ENCODE data around the gene TLCD1. TPM values are rescaled to one million over a fixed set of nuclear protein-coding genes. Genes with fewer than 3 reads are reported as not detected.

The TLCD1 gene
- total RNA-seq, 1 experiment from 2014 or later: 7.1 TPM

DNA sequence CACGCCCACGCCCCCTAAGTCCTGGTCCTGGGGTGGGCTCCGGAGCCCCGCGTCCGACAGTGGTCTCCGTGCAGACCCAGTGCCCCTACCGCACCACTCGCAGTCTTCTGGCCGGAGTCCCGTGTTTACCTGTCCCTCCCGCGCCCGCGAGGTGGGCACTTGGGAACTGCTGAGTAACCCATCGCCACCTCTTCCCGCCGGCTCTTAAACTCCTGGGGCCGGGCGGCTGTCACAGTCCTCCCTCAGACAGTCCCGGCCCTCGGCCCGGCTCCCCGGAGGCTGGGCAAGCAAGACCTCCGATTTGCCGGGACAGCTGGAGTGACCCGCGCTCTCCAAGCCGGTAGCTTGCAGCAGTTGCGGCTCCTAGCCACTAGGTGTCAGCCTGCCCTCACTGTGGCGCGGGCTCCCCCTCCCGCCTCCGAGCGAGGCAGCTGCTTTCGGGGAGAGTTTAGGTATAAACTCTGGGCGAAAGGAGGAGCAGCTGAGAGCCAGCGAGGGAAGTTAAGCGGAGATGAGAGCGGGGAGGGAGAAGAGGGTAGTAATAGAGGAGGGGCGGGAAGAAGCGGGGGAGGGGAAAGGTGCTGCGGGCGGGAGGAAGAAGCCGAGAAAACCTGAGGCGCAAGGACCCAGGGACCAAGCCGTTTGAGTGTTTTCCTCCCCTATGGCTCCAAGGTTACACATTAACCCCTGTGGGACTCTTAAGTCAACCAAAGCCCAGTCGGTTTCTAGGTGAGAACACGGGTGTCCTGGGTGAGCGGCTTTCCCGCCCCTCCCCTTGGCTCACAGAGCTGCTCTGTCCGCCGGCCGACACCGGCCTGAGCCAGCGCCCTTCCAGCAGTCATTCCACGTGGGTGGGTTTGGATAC, 826 bp upstream of the TLCD1 start:
- Histone ChIP-seq H3K4me1 (ENCODE audit: insufficient read depth, low read length) (peaks cover 37% of the 10 kb centered on the region), H3K9me2 (replicated peaks; ENCODE audit: low read length) (no peaks in the 10 kb centered on the region), H3K9me3 (ENCODE audit: low read length) (no peaks in the 10 kb centered on the region), H4K20me1 (ENCODE audit: low read length) (peaks cover 17% of the 10 kb centered on the region), H3F3A (ENCODE audit: low read length, unreplicated experiment) (peaks cover 6% of the 10 kb centered on the region), H3K4me2 (ENCODE audit: low read length) (peak overlapping the region; percentile 100), H3K9ac (ENCODE audit: low read length) (peak overlapping the region; percentile 94), H3K79me2 (ENCODE audit: low read length) (peaks cover 17% of the 10 kb centered on the region), H3K27ac (ENCODE audit: low read length) (peak overlapping the region; percentile 99), H3K27me3 (ENCODE audit: low read length) (no peaks in the 10 kb centered on the region), H2AFZ (ENCODE audit: low read length) (peak overlapping the region; percentile 72), H3K4me3 (ENCODE audit: low read length) (peak overlapping the region; percentile 86), H3K36me3 (ENCODE audit: low read depth, low read length) (peaks cover 26% of the 10 kb centered on the region)
- peak; percentile 29 for ATAC-seq
- ChIA-PET CTCF (interaction anchor here (0.5 to 4.0 kb wide), 11 partner anchors 8 to 225 kb away, joined by 3 to 55 read pairs (median 6); partner anchors contain the start of gene PHF12), POLR2A (ENCODE audit: unreplicated experiment) (interaction anchor here (0.5 to 2.0 kb wide), 9 partner anchors 10 to 224 kb away, joined by 3 to 51 read pairs (median 4); partner anchors contain the start of gene PHF12)
- intact Hi-C loops (cut with micrococcal nuclease): loop anchor here (1.0 to 10.0 kb wide), 4 partner anchors 16 to 226 kb away; partner anchors contain the start of gene DHRS13
- no peak for TF ChIP-seq EZH2phosphoT487 (IDR thresholded peaks at IDR 0.05; ENCODE audit: borderline replicate concordance, low read length)
- no peak for TF ChIP-seq EZH2 (IDR thresholded peaks at IDR 0.05; ENCODE audit: low read length, unreplicated experiment)
- TF ChIP-seq, protein P1, sequence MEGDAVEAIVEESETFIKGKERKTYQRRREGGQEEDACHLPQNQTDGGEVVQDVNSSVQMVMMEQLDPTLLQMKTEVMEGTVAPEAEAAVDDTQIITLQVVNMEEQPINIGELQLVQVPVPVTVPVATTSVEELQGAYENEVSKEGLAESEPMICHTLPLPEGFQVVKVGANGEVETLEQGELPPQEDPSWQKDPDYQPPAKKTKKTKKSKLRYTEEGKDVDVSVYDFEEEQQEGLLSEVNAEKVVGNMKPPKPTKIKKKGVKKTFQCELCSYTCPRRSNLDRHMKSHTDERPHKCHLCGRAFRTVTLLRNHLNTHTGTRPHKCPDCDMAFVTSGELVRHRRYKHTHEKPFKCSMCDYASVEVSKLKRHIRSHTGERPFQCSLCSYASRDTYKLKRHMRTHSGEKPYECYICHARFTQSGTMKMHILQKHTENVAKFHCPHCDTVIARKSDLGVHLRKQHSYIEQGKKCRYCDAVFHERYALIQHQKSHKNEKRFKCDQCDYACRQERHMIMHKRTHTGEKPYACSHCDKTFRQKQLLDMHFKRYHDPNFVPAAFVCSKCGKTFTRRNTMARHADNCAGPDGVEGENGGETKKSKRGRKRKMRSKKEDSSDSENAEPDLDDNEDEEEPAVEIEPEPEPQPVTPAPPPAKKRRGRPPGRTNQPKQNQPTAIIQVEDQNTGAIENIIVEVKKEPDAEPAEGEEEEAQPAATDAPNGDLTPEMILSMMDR (conservative IDR thresholded peaks at IDR 0.05; ENCODE audit: low read depth, low read length): peak; percentile 93
- peak; percentile 93 for DNase-seq
- no TSS peak for BruUV-seq (replicated peaks)

DNA sequence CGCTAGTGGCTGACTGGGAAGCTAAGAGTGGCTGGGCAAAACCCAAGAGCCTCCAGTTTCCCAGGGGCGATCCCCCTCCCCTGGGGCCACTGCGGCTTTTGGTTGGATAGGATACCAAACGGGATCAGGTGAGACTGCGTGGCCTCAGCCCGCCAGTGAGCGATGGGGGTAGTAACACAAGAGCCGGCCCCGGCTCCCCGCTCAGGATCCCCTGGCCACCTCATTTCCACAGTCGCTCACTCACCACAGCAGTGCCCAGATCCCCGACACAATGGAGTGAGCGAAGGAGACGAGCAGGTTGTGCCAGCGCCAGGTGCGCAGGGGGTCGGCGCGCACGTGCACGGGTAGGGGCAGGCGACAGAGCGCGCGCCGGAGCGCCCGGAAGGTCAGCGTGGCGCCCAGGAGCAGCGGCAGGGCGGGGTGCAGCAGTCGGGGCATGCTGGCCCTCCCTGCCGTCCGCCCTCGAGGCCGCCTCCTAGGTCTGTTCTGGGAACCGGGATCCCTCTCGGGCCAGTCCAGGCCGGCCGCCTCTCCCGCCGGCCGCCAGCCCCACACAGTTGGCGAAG, 290 bp downstream of the TLCD1 start:
- Histone ChIP-seq H3K36me3 (ENCODE audit: low read depth, low read length) (peaks cover 37% of the 10 kb centered on the region), H2AFZ (ENCODE audit: low read length) (no peak overlapping the region), H4K20me1 (ENCODE audit: low read length) (peaks cover 28% of the 10 kb centered on the region), H3K4me1 (ENCODE audit: insufficient read depth, low read length) (peaks cover 37% of the 10 kb centered on the region), H3F3A (ENCODE audit: low read length, unreplicated experiment) (peaks cover 12% of the 10 kb centered on the region), H3K79me2 (ENCODE audit: low read length) (peaks cover 28% of the 10 kb centered on the region), H3K4me3 (ENCODE audit: low read length) (peak overlapping the region; percentile 60), H3K9me3 (ENCODE audit: low read length) (no peaks in the 10 kb centered on the region), H3K9me2 (replicated peaks; ENCODE audit: low read length) (no peaks in the 10 kb centered on the region), H3K4me2 (ENCODE audit: low read length) (peak overlapping the region; percentile 96), H3K9ac (ENCODE audit: low read length) (peak overlapping the region; percentile 94), H3K27me3 (ENCODE audit: low read length) (no peaks in the 10 kb centered on the region), H3K27ac (ENCODE audit: low read length) (peak overlapping the region; percentile 74)
- intact Hi-C loops (cut with micrococcal nuclease): loop anchor here (2.0 to 10.0 kb wide), 2 partner anchors 179 to 227 kb away; partner anchors contain the start of gene DHRS13
- CTCF ChIA-PET: interaction anchor here (1.5 to 4.0 kb wide), 6 partner anchors 9 to 226 kb away, joined by 5 to 55 read pairs (median 10); partner anchors contain the start of gene PHF12
- TF ChIP-seq EZH2 (IDR thresholded peaks at IDR 0.05; ENCODE audit: low read length, unreplicated experiment) (no peak), EZH2phosphoT487 (IDR thresholded peaks at IDR 0.05; ENCODE audit: borderline replicate concordance, low read length) (no peak; the same call in 1 of the 2 replicates)
- TF ChIP-seq, protein P1 (conservative IDR thresholded peaks at IDR 0.05; ENCODE audit: low read depth, low read length): no peak
- DNase-seq (peak; percentile 68), ATAC-seq (peak; percentile 41)
- POLR2A ChIA-PET (ENCODE audit: unreplicated experiment): interaction anchor here (1.4 kb wide), 1 partner anchor 21 kb away, joined by 4 read pairs; no protein-coding TSS in a partner anchor
- no TSS peak for BruUV-seq (replicated peaks)

All from PC-3 (cell line).